CD4-positive, alpha-beta memory T cell (primary cell): ENCODE data around the gene SCFD2. TPM values are rescaled to one million over a fixed set of nuclear protein-coding genes. Genes with fewer than 3 reads are reported as not detected.
"Not testable (repeated sequence)": the region's sequence is repeated elsewhere in the genome, so short reads cannot be mapped to it uniquely, and the experiment has no call there.

Source experiments
- CTCF ChIA-PET: fragments of 350-600 bp; sonication (Branson Sonifier 250); formaldehyde crosslinking; loops from one replicate; lab custom pipeline; 2021; ENCODE audit warnings: inconsistent platforms; ENCODE audit not compliant: partially characterized antibody; lab: Charles Lee
- POLR2A ChIA-PET: fragments of 350-600 bp; sonication (Branson Sonifier 250); formaldehyde crosslinking; loops from one replicate; lab custom pipeline; 2021; ENCODE audit not compliant: partially characterized antibody; lab: Charles Lee
- DNase-seq, 5 donors: peaks; one replicate each; pipeline versions ENCODE4 v3.0.0 to v3.0.0-alpha.2; 2020 to 2022; ENCODE audit warnings: mixed read lengths in 1 of 5
- H3K27ac ChIP-seq: one replicate; pipeline ENCODE4 v1.7.0; 2013; ENCODE audit warnings: low read depth, low read length
- H3K27me3 ChIP-seq: 2 replicates; pipeline ENCODE4 v1.7.0; 2013; ENCODE audit warnings: mild to moderate bottlenecking, low read length, moderate library complexity; ENCODE audit not compliant: insufficient read depth
- H3K36me3 ChIP-seq: 2 replicates; pipeline ENCODE4 v1.7.0; 2013; ENCODE audit warnings: mild to moderate bottlenecking, low read length, moderate library complexity; ENCODE audit not compliant: insufficient read depth
- H3K4me1 ChIP-seq: 2 replicates; pipeline ENCODE4 v1.7.0; 2013; ENCODE audit warnings: mild to moderate bottlenecking, low read length, moderate library complexity; ENCODE audit not compliant: insufficient read depth
- H3K4me3 ChIP-seq, 2 donors: one replicate each; pipeline ENCODE4 v1.7.0; 2013; ENCODE audit warnings: low read length in 2 of 2, mild to moderate bottlenecking in 1 of 2
- H3K9me3 ChIP-seq, 2 donors: one replicate each; pipeline ENCODE4 v1.7.0; 2013; ENCODE audit warnings: low read length in 2 of 2, control low read depth in 1 of 2; ENCODE audit not compliant: control insufficient read depth in 1 of 2
- H3K27ac Mint-ChIP-seq, 7 donors: one replicate each; pipeline ENCODE4 v1.8.0; 2020 to 2021; ENCODE audit warnings: mixed read lengths in 7 of 7, mild to moderate bottlenecking in 6 of 7, inconsistent platforms in 3 of 7, moderate library complexity in 3 of 7
- H3K27me3 Mint-ChIP-seq, 2 donors: one replicate each; pipeline ENCODE4 v1.8.0; 2020 to 2021; ENCODE audit warnings: mixed read lengths in 2 of 2
- H3K36me3 Mint-ChIP-seq, 2 donors: one replicate each; pipeline ENCODE4 v1.8.0; 2020 to 2021; ENCODE audit warnings: mixed read lengths in 2 of 2, inconsistent platforms in 1 of 2, mild to moderate bottlenecking in 1 of 2
- H3K4me1 Mint-ChIP-seq, 4 donors: one replicate each; pipeline ENCODE4 v1.8.0; 2020 to 2021; ENCODE audit warnings: mixed read lengths in 4 of 4, mild to moderate bottlenecking in 1 of 4
- H3K4me3 Mint-ChIP-seq, 8 donors: one replicate each; pipeline ENCODE4 v1.8.0; 2020 to 2021; ENCODE audit warnings: mixed read lengths in 8 of 8, mild to moderate bottlenecking in 7 of 8, moderate library complexity in 6 of 8, inconsistent platforms in 3 of 8
- H3K9me3 Mint-ChIP-seq, 8 donors: one replicate each; pipeline ENCODE4 v1.8.0; 2020 to 2021; ENCODE audit warnings: mixed read lengths in 8 of 8, mild to moderate bottlenecking in 5 of 8, inconsistent platforms in 3 of 8, moderate library complexity in 1 of 8
- intact Hi-C: fragments of 100-400 bp; cut with micrococcal nuclease; formaldehyde crosslinking; loops from one replicate; pipeline ENCODE4 v1.15.1; 2023
- polyA plus RNA-seq, 2 donors: library from polyadenylated mRNA; unstranded; fragments of 300-500 nt; fragmentation: Illumina TruSeq; gene quantifications; one replicate each; pipeline ENCODE4 v1.2.3, GENCODE V29; 2021
- total RNA-seq, 2 experiments: library from RNA; stranded (reverse); gene quantifications; one replicate each; pipeline ENCODE4 v1.2.3, GENCODE V29; 2021

Gene SCFD2
- total and polyA plus RNA-seq, 4 experiments from 2014 or later, result 12.4 to 21.2 (median 13.5) TPM

DNA sequence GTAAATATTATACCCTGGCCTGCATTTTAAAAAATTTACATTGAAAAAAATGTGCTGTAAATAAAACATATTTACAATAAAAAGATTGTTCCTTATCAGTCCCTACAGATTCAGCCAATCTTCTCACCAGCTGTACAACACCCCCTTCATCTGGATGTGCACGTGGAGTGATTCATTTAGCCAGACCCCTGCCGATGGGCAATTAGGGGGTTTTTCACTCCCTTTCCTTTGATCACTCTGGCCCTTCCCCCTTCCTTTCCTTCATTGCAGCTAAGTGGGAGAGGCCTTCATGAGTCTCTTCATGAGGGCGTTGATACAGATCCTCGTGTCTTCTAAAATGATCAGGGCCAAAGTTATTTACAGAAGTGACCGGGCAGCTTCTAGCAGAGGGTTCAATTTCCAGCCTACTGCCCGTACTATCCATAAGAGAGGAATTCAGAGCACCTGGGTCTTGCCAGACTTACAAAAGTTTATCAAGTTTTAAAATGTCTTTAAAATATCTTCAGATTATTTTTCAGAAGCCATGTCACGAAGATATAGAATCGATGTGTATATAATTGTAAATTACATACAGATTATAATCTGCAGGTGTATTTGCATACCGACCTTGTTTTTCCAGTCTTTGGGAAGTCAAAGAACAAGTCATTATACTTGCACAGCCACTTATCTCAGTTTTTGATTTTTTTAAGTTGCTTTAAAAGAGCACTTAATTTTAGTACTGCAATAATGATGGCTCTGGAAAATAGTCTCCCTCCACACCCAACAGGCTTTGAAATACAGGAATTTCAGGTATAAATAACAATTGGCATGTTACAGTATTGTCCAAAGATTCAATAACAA is 525.1 kb downstream of the SCFD2 start:
- H3K36me3 ChIP-seq, result no peaks in the 10 kb centered on the region
- no peak overlapping the region for H3K27ac ChIP-seq
- ChIA-PET POLR2A (interaction anchor here (0.6 kb wide), 1 partner anchor 845 kb away, joined by 3 read pairs; no protein-coding TSS in a partner anchor), CTCF (no interaction called here)
- H3K4me1 ChIP-seq, result no peaks in the 10 kb centered on the region
- H3K4me1 Mint-ChIP-seq, result no peaks in the 10 kb centered on the region
- no peaks in the 10 kb centered on the region for H3K27me3 ChIP-seq
- H3K27me3 Mint-ChIP-seq, result peaks cover 4% of the 10 kb centered on the region in 2 donors
- no peak overlapping the region for H3K27ac Mint-ChIP-seq
- H3K9me3 Mint-ChIP-seq, result no peaks in the 10 kb centered on the region
- H3K36me3 Mint-ChIP-seq, result no peaks in the 10 kb centered on the region
- no peak overlapping the region for H3K4me3 ChIP-seq
- no peak overlapping the region for H3K4me3 Mint-ChIP-seq
- intact Hi-C loops, result no loop called here
- DNase-seq, result no peak
- no peaks in the 10 kb centered on the region for H3K9me3 ChIP-seq

DNA sequence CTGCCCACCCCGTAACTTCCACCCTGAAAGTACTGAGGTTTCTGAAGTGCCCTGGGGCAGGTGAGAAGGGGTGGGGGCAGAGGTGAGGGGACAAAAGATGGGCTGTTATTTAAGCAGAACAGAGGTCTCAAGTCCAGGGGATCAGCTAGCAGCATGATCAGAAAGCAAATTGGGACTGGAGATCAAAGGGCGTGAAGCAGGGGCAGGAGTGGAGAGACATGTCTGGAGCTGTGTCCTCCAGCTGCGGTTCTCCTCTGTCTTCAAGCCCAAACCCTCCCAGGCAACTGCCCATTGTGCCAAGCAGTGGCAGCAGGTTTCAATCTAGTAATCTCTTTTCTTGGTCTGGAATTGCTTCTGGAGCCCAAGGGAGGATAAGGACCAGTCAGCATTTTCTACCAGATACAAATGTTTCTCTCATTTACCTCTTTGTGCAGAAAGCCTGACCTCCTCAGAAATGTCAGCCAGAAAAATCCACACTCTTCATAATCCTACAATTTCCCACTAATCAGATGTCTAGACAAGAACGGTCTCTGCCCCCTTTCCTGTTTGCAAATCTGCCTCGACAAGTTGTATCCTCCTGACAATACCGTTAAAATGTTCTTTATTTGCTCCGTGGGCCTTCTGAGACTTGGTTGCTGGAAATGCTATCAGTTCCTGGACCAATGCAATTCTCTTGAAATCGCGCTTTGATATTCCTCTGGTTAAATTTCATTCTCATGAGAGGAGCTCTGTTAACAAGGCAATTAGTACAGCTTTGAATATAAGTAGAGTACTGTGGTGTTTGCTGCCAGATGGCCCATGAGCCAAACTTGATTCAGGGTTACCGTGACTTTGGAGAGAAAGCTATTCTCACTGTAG is 526.9 kb downstream of the SCFD2 start:
- H3K27ac ChIP-seq, result no peak overlapping the region
- H3K4me3 Mint-ChIP-seq, result no peak overlapping the region
- no peaks in the 10 kb centered on the region for H3K36me3 Mint-ChIP-seq
- H3K4me1 Mint-ChIP-seq, result no peaks in the 10 kb centered on the region
- H3K36me3 ChIP-seq, result no peaks in the 10 kb centered on the region
- no peaks in the 10 kb centered on the region for H3K9me3 ChIP-seq
- no peak for DNase-seq
- CTCF ChIA-PET, result no interaction called here
- intact Hi-C loops, result no loop called here
- H3K4me3 ChIP-seq, result no peak overlapping the region
- no peak overlapping the region for H3K27ac Mint-ChIP-seq
- POLR2A ChIA-PET, result no interaction called here
- peaks cover 1 to 4% of the 10 kb centered on the region in 2 donors for H3K27me3 Mint-ChIP-seq
- H3K27me3 ChIP-seq, result no peaks in the 10 kb centered on the region
- H3K9me3 Mint-ChIP-seq, result no peaks in the 10 kb centered on the region
- no peaks in the 10 kb centered on the region for H3K4me1 ChIP-seq

DNA sequence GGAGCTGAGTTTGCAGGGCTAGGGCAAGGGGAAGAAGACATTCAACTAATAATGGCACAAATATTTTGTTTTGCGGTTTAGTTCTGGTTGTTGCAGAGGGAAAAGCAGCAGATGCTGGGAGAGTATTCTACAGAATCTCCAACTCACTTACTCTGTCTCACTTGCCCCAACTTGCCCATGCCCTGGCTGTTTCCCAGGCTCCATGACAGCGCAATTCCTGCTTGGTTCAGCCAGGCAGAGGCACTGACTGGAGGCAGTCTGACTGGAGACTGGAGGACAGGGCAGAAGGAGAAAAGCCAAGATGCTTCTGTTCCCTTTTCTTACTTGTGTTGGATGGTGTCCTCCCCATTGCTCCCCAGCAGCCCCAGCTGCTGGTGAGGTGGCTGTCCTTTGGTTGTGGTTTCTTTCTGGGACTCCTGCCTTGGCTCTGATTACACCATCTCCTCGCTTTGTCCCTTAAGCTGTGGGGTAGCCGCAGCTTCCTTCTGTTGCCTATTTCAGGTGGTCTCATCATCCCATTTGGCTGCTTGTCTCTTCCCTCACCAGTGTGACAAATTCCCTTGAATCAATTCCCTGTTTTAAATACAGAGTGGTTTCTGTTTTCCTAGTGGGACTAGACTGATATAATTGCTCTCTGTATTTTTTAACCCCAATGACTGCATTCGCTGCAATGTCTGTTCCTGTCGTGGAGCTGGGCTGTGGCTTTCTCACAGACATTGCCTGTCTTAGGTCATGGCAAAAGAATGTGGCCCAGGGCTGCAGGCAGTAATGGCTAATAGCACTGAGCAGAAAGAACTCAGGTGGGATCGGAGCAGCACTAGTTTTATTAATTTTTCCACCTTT is 527.9 kb downstream of the SCFD2 start:
- Histone ChIP-seq H3K27ac (no peak overlapping the region), H3K36me3 (no peaks in the 10 kb centered on the region), H3K27me3 (no peaks in the 10 kb centered on the region), H3K4me3 (no peak overlapping the region), H3K4me1 (no peaks in the 10 kb centered on the region), H3K9me3 (no peaks in the 10 kb centered on the region)
- Mint-ChIP-seq H3K4me1 (no peaks in the 10 kb centered on the region), H3K27ac (no peak overlapping the region), H3K4me3 (no peak overlapping the region), H3K9me3 (no peaks in the 10 kb centered on the region), H3K27me3 (peaks cover 1 to 5% of the 10 kb centered on the region in 2 donors), H3K36me3 (no peaks in the 10 kb centered on the region)
- no peak for DNase-seq
- intact Hi-C loops, result no loop called here
- CTCF ChIA-PET, result no interaction called here
- POLR2A ChIA-PET, result no interaction called here

DNA sequence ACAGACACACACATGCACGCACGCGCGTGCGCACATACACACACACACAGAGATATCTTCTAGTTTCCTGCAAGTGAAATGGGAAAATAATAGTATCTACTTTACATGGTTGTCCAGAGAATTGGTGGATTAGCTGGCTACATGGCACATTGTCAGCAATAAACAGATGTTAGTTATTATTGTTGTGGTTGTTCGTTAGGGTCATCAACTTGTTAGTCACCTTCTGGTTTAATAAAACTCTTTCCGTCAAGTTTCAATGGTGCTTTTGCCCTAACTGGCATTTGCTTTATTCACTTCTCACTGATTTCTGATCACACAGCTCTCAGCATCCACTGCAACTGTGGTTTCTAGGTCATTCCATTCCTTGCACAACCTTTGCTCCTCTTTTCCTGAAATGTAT is 529.2 kb downstream of the SCFD2 start:
- H3K36me3 ChIP-seq, result no peaks in the 10 kb centered on the region
- peaks cover 8 to 11% of the 10 kb centered on the region in 2 donors for H3K27me3 Mint-ChIP-seq
- POLR2A ChIA-PET, result no interaction called here
- intact Hi-C loops, result no loop called here
- no peak overlapping the region for H3K4me3 ChIP-seq
- no peak overlapping the region for H3K27ac ChIP-seq
- no peak overlapping the region for H3K4me3 Mint-ChIP-seq
- DNase-seq, result no peak
- H3K9me3 ChIP-seq, result no peaks in the 10 kb centered on the region
- H3K27me3 ChIP-seq, result no peaks in the 10 kb centered on the region
- H3K4me1 Mint-ChIP-seq, result no peaks in the 10 kb centered on the region
- H3K9me3 Mint-ChIP-seq, result no peaks in the 10 kb centered on the region
- CTCF ChIA-PET, result no interaction called here
- no peaks in the 10 kb centered on the region for H3K36me3 Mint-ChIP-seq
- H3K27ac Mint-ChIP-seq, result no peak overlapping the region
- H3K4me1 ChIP-seq, result no peaks in the 10 kb centered on the region

DNA sequence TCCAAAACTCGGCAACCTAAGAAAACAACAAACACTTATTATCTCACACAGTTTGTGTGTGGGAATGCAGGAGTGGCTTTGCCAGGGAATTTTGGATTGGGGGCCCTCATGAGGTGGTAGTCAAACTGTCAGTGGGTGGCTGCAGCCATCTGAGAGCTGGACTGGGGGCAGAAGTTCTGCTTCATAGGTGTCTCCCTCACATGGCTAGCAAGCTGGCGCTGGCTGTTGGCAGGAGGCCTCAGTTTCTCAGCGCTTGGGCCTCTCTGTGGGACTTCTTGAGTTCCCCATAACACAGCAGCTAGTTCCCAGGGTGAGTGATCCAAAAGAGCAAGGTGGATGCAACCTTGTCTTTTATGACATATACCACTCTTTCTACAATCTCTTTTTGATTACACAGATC is 529.7 kb downstream of the SCFD2 start:
- H3K27ac Mint-ChIP-seq, result no peak overlapping the region
- no peak for DNase-seq
- H3K27me3 ChIP-seq, result no peaks in the 10 kb centered on the region
- intact Hi-C loops, result no loop called here
- no peaks in the 10 kb centered on the region for H3K36me3 ChIP-seq
- H3K4me1 Mint-ChIP-seq, result no peaks in the 10 kb centered on the region
- H3K27ac ChIP-seq, result no peak overlapping the region
- H3K9me3 ChIP-seq, result no peaks in the 10 kb centered on the region
- H3K27me3 Mint-ChIP-seq, result peaks cover 8 to 11% of the 10 kb centered on the region in 2 donors
- H3K36me3 Mint-ChIP-seq, result no peaks in the 10 kb centered on the region
- H3K4me3 Mint-ChIP-seq, result no peak overlapping the region
- POLR2A ChIA-PET, result no interaction called here
- no peaks in the 10 kb centered on the region for H3K4me1 ChIP-seq
- CTCF ChIA-PET, result no interaction called here
- H3K9me3 Mint-ChIP-seq, result no peaks in the 10 kb centered on the region
- H3K4me3 ChIP-seq, result no peak overlapping the region

DNA sequence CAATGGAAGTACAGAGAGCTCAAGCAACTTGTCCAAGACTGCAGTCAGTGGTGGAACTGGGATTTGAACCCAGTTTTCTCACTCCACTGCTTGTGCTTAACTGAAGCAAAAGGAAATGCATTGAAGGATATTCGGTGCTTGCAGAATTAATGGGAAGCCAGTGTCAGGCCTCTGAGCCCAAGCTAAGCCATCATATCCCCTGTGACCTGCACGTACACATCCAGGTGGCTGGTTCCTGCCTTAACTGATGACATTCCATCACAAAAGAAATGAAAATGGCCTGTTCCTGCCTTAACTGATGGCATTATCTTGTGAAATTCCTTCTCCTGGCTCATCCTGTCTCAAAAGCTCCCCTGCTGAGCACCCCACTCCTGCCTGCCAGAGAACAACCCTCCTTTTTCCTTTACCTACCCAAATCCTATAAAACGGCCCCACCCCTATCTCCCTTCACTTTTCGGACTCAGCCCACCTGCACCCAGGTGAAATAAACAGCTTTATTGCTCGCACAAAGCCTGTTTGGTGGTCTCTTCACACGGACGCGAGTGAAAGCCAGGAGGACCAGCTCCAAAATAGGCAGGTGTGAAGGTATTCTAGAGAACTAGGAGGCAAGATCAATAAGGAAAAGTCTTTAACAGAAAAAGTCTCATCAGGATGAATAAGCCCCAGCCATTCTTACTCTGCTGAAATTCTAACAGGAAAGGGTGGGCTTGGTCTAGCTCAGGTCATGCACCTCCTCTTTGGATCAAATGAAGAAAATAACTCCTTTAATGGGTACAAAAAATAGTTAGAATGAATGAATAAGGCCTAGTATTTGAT is 531.0 kb downstream of the SCFD2 start:
- H3K4me1 ChIP-seq, H3K4me3 Mint-ChIP-seq, H3K36me3 Mint-ChIP-seq, CTCF ChIA-PET, H3K4me1 Mint-ChIP-seq, H3K4me3 ChIP-seq, H3K27ac Mint-ChIP-seq, H3K27me3 ChIP-seq, H3K9me3 ChIP-seq, H3K27ac ChIP-seq, intact Hi-C loops, POLR2A ChIA-PET, DNase-seq, H3K9me3 Mint-ChIP-seq, H3K36me3 ChIP-seq: not testable (repeated sequence)
- H3K27me3 Mint-ChIP-seq, result peaks cover 8 to 11% of the 10 kb centered on the region in 2 donors
